ENCODE results near the gene GCG. TPM values are rescaled to one million over a fixed set of nuclear protein-coding genes. Genes with fewer than 3 reads are reported as not detected.

Gene GCG
- total RNA-seq, 1 donor from 2014 or later, result not detected

DNA sequence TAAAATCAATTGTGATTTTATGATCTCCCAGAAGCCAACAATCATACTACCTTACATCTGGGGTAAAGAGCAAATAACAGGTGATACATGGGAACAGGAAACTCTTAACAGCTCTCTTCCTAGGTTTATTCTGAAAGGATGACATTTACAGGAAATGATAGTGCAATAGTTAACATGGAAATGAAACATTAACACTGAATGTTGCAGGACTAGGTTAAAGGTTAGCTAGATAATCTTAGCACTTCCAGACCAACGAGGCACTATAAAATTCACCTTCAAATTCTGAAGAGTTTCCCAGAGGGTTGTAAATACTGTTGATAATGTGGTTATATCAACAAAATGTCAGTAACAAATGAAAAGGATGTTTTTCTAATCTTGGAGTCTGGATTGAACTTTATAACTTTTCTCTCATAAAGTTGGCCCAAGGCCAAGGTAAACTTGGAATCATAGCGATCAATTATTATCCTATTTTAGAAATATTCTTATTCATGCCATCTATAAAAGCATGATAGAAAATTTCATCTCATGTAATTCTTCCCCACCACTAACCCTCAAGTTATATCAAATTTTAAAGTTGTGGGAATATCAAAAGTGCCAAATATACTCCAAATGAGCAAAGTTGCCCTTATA lies 32.9 kb upstream of the GCG start:
- Mint-ChIP-seq H3K4me1 (ENCODE audit: unreplicated experiment) (peaks cover 29% of the 10 kb centered on the region), H3K27me3 (ENCODE audit: unreplicated experiment) (no peaks in the 10 kb centered on the region), H3K27ac (ENCODE audit: unreplicated experiment) (no peak overlapping the region), H3K9me3 (ENCODE audit: unreplicated experiment) (no peaks in the 10 kb centered on the region), H3K36me3 (ENCODE audit: unreplicated experiment) (peaks cover 42% of the 10 kb centered on the region), H3K4me3 (ENCODE audit: unreplicated experiment) (no peak overlapping the region)
- no peak for DNase-seq (ENCODE audit: extremely low spot score, unreplicated experiment)
- TF ChIP-seq, protein P1, sequence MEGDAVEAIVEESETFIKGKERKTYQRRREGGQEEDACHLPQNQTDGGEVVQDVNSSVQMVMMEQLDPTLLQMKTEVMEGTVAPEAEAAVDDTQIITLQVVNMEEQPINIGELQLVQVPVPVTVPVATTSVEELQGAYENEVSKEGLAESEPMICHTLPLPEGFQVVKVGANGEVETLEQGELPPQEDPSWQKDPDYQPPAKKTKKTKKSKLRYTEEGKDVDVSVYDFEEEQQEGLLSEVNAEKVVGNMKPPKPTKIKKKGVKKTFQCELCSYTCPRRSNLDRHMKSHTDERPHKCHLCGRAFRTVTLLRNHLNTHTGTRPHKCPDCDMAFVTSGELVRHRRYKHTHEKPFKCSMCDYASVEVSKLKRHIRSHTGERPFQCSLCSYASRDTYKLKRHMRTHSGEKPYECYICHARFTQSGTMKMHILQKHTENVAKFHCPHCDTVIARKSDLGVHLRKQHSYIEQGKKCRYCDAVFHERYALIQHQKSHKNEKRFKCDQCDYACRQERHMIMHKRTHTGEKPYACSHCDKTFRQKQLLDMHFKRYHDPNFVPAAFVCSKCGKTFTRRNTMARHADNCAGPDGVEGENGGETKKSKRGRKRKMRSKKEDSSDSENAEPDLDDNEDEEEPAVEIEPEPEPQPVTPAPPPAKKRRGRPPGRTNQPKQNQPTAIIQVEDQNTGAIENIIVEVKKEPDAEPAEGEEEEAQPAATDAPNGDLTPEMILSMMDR (IDR thresholded peaks at IDR 0.05), result no peak

DNA sequence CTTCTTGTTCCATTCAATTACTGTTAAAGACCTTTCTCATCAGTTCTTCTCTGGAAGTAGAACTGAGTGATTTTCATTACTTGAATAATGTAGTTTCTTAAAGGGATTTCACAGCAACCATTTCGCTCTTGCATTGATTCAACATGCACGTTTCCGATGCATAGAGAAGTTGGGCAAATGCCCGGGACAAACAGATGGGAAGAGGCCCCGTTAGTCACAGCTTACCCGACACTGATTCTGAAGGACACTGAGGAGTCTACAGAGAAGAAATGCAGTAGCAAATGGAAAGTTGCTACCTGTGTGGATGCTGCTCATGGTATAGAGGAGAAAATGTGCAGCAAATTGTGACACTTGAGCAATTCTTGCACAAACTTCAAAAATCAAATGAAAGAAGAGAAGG lies 32.3 kb upstream of the GCG start:
- Mint-ChIP-seq H3K4me3 (ENCODE audit: unreplicated experiment) (no peak overlapping the region), H3K4me1 (ENCODE audit: unreplicated experiment) (peaks cover 29% of the 10 kb centered on the region), H3K27me3 (ENCODE audit: unreplicated experiment) (no peaks in the 10 kb centered on the region), H3K36me3 (ENCODE audit: unreplicated experiment) (peaks cover 42% of the 10 kb centered on the region), H3K9me3 (ENCODE audit: unreplicated experiment) (no peaks in the 10 kb centered on the region), H3K27ac (ENCODE audit: unreplicated experiment) (no peak overlapping the region)
- no peak for DNase-seq (ENCODE audit: extremely low spot score, unreplicated experiment)
- TF ChIP-seq, protein P1 (IDR thresholded peaks at IDR 0.05), result no peak

DNA sequence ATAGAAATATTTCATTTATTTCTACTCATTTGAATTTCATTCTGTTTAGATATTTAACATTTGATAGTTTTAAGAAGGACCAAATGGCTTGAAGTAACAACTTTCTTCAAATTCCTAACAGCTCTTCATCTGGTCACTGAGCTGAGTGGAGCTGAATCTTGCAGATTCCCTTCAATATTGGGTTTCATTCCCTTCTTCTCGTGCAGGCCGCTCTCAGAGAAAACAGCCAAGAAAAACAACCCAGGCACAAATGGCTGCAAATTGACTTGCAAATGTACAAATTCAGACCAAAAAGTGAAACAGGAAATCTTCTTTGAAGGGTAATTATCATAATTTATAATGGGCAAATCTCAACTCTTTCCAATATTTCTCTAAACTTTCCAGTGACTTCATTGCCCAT lies 30.3 kb upstream of the GCG start:
- no peaks in the 10 kb centered on the region for H3K9me3 Mint-ChIP-seq (ENCODE audit: unreplicated experiment)
- TF ChIP-seq, protein P1 (IDR thresholded peaks at IDR 0.05), result no peak
- H3K27ac Mint-ChIP-seq (ENCODE audit: unreplicated experiment), result peak overlapping the region; percentile 33
- H3K36me3 Mint-ChIP-seq (ENCODE audit: unreplicated experiment), result peaks cover 29% of the 10 kb centered on the region
- peaks cover 31% of the 10 kb centered on the region for H3K4me1 Mint-ChIP-seq (ENCODE audit: unreplicated experiment)
- no peak for DNase-seq (ENCODE audit: extremely low spot score, unreplicated experiment)
- no peak overlapping the region for H3K4me3 Mint-ChIP-seq (ENCODE audit: unreplicated experiment)
- no peaks in the 10 kb centered on the region for H3K27me3 Mint-ChIP-seq (ENCODE audit: unreplicated experiment)

DNA sequence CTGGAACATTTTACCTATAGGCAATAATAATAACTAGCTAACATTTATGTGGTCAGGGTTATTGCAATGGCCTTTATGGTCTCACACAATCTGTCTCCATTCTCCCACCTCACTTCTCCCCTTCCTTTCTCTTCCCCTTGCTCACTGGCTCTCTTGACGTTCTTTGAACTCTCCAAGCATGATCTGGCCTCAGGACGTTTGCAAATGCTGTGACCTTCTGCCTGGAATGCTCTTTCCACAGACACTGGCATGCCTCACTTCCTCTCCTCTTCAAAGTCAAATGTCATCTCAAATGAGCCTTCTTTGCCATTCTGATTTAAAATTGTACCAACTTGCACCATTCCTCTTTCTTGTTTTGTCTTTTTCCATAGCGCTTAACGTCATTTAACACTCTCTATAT lies 25.3 kb upstream of the GCG start:
- H3K36me3 Mint-ChIP-seq (ENCODE audit: unreplicated experiment), result peaks cover 17% of the 10 kb centered on the region
- H3K27ac Mint-ChIP-seq (ENCODE audit: unreplicated experiment), result no peak overlapping the region
- H3K4me3 Mint-ChIP-seq (ENCODE audit: unreplicated experiment), result no peak overlapping the region
- H3K4me1 Mint-ChIP-seq (ENCODE audit: unreplicated experiment), result peaks cover 20% of the 10 kb centered on the region
- no peaks in the 10 kb centered on the region for H3K9me3 Mint-ChIP-seq (ENCODE audit: unreplicated experiment)
- H3K27me3 Mint-ChIP-seq (ENCODE audit: unreplicated experiment), result no peaks in the 10 kb centered on the region
- DNase-seq (ENCODE audit: extremely low spot score, unreplicated experiment), result no peak
- TF ChIP-seq, protein P1 (IDR thresholded peaks at IDR 0.05), result no peak

DNA sequence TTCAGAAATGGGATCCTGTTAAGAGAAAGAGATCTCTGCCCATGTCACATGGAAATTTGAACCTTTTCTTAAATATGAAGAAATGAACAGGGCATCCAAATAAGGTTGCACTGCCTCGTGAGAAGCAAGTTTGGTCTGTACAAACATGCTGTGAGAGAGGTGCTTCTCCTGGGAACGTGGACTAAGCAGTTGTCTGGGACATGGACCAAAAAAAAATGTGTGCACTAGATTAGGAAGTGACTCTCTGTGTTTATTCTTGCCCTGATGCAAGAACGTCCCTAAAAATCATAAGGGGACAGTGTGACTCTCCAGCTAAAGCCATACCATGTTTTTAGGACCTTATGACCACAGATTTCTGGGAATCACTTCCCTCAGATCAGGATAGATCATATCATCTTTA lies 23.7 kb upstream of the GCG start:
- DNase-seq (ENCODE audit: extremely low spot score, unreplicated experiment), result no peak
- H3K9me3 Mint-ChIP-seq (ENCODE audit: unreplicated experiment), result no peaks in the 10 kb centered on the region
- H3K36me3 Mint-ChIP-seq (ENCODE audit: unreplicated experiment), result peaks cover 17% of the 10 kb centered on the region
- no peak overlapping the region for H3K4me3 Mint-ChIP-seq (ENCODE audit: unreplicated experiment)
- no peak overlapping the region for H3K27ac Mint-ChIP-seq (ENCODE audit: unreplicated experiment)
- H3K4me1 Mint-ChIP-seq (ENCODE audit: unreplicated experiment), result peaks cover 10% of the 10 kb centered on the region
- no peaks in the 10 kb centered on the region for H3K27me3 Mint-ChIP-seq (ENCODE audit: unreplicated experiment)
- TF ChIP-seq, protein P1 (IDR thresholded peaks at IDR 0.05), result no peak
